Activated naive CD4-positive, alpha-beta T cell treated with anti-CD3 and anti-CD28 coated beads, Interleukin-2, amount 10 ng/mL, durations not matched to agents 7 days and 5 days (primary cell): ENCODE data around the gene NELFA.
A peak's percentile ranks its signal among the peaks of the same experiment; 100 is the strongest.
"Not testable (repeated sequence)": the region's sequence is repeated elsewhere in the genome, so short reads cannot be mapped to it uniquely, and the experiment has no call there.

ENCODE experiments used
- CTCF ChIA-PET: fragments of 350-600 bp; sonication (Branson Sonifier 250); formaldehyde crosslinking; loops from one replicate; lab custom pipeline; 2021; ENCODE audit warnings: antibody characterized with exemption; lab: Charles Lee
- DNase-seq: peaks from one replicate; pipeline ENCODE4 v3.0.0-alpha.2; 2020
- H3K27ac Mint-ChIP-seq: one replicate; pipeline ENCODE4 v1.8.0; 2021; ENCODE audit warnings: mild to moderate bottlenecking, moderate library complexity, mixed read lengths
- H3K27me3 Mint-ChIP-seq: one replicate; pipeline ENCODE4 v1.8.0; 2021; ENCODE audit warnings: mild to moderate bottlenecking, mixed read lengths
- H3K36me3 Mint-ChIP-seq: one replicate; pipeline ENCODE4 v1.8.0; 2021; ENCODE audit warnings: mixed read lengths
- H3K4me1 Mint-ChIP-seq: one replicate; pipeline ENCODE4 v1.8.0; 2021; ENCODE audit warnings: mixed read lengths
- H3K4me3 Mint-ChIP-seq: one replicate; pipeline ENCODE4 v1.8.0; 2021; ENCODE audit warnings: mild to moderate bottlenecking, moderate library complexity, mixed read lengths
- H3K9me3 Mint-ChIP-seq: one replicate; pipeline ENCODE4 v1.8.0; 2021; ENCODE audit warnings: mixed read lengths

NELFA gene

DNA sequence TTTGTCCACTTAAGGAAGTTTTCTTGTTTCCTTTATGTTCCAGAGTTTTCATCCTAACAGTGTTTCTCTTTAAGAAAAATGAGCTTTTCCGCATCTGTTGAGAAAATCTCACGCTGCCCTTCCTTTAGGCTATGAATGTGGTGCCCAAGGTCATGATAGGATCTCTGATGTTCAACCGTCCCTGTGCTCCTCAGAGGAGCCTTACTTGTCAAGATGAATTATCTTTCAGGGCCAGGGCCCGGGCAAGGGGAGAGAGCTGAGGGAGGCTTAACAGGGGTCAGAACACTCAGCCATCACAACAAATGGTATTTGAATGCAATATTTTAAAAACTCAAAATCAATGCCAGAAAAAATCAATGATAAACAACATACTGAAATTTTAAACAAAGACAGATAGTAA lies 6.2 kb upstream of the NELFA start:
- H3K36me3 Mint-ChIP-seq = no peaks in the 10 kb centered on the region
- no peak overlapping the region for H3K27ac Mint-ChIP-seq
- H3K27me3 Mint-ChIP-seq = peaks cover 47% of the 10 kb centered on the region
- DNase-seq = no peak
- H3K9me3 Mint-ChIP-seq = no peaks in the 10 kb centered on the region
- CTCF ChIA-PET = no interaction called here
- no peak overlapping the region for H3K4me3 Mint-ChIP-seq
- peaks cover 8% of the 10 kb centered on the region for H3K4me1 Mint-ChIP-seq

GRCh38 chr4:2011583-2011982 lies 2.8 kb upstream of the NELFA start:
- Mint-ChIP-seq H3K4me1 (peaks cover 23% of the 10 kb centered on the region), H3K36me3 (peaks cover 7% of the 10 kb centered on the region), H3K27ac (no peak overlapping the region), H3K27me3 (peaks cover 26% of the 10 kb centered on the region), H3K9me3 (no peaks in the 10 kb centered on the region), H3K4me3 (no peak overlapping the region)
- CTCF ChIA-PET = no interaction called here
- no peak for DNase-seq

DNA sequence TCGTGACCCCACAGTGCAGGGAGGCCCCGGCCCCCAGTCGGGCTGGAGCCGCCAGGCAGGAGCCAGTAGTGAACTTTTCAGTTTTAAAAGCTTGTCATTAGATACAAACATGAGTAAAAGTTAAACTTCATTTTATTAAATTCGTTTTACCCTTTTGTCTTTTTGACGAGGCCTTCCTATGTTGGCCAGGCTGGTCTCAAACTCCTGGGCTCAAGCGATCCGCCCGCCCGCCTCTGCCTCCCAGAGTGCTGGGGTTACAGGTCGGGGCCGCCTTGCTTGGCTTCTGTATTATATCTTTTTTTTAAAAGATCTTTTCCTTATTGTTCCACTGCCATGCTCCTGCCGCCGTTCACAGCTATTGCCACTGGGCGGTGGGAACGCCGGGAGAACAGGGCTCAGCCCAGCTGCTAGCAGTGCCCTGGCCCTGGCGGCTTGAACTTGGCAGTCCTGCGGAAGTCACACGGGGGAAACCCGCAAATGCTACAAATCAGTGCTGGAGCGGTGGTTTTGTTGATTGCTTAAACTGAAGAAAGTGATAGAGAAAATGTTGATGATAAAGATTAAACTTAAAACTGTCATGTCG lies 968 bp upstream of the NELFA start:
- CTCF ChIA-PET = interaction anchor here (0.8 kb wide), 1 partner anchor 163 kb away, joined by 3 read pairs; no protein-coding TSS in a partner anchor
- peak overlapping the region; percentile 89 for H3K27ac Mint-ChIP-seq
- H3K9me3 Mint-ChIP-seq = no peaks in the 10 kb centered on the region
- peak overlapping the region; percentile 91 for H3K4me3 Mint-ChIP-seq
- peaks cover 26% of the 10 kb centered on the region for H3K27me3 Mint-ChIP-seq
- peak; percentile 70 for DNase-seq
- H3K36me3 Mint-ChIP-seq = peaks cover 19% of the 10 kb centered on the region
- peaks cover 32% of the 10 kb centered on the region for H3K4me1 Mint-ChIP-seq

- peaks cover 18% of the 10 kb centered on the region for H3K27me3 Mint-ChIP-seq
- peaks cover 19% of the 10 kb centered on the region for H3K36me3 Mint-ChIP-seq
- H3K27ac Mint-ChIP-seq = peak overlapping the region; percentile 89
- peak overlapping the region; percentile 91 for H3K4me3 Mint-ChIP-seq
- H3K9me3 Mint-ChIP-seq = no peaks in the 10 kb centered on the region
- peaks cover 32% of the 10 kb centered on the region for H3K4me1 Mint-ChIP-seq
- CTCF ChIA-PET = no interaction called here
- DNase-seq = no peak
Observed at GRCh38 chr4:2008671-2008920, 178 bp downstream of the NELFA start.

DNA sequence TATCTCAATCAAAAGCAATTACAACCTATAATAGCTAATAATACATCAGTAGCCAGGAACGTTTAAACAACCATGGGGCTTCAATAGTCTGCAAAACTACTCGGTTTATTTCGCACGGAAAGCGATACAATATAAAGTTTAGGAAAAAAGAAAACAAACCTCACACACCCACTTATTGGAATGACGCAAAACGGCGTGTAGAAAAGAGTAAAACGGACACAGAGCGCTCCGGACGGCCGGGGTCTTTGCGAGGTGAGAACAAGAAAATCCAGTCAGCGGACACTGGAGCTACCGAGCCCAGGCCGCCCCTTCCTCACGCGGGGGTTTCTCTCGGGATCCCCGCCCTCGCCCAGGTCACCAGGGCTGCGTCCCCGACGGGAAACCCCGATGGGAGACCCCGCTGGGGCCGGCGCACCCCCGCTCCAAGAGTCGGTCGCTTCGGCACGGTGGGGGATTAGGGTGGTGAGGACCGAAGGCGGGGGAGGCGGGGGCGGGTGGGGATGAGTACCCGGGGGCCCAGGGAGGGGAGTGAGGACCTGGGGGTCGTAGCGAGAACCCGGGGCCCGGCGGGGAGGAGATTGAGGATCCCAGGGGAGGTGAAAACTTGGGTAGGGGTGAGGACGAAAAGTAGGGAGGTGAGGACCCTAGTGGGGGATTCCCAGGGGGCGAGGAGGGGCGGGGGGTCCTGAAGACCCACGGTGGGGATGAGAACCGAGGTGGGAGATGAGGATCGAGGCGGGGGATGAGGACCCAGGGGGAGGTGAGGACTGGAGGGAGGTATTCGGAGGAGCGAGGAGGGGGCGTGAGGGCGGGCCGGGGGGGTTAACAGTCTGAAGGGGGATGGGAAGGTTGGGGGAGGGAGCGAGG lies 737 bp downstream of the NELFA start:
- DNase-seq = peak; percentile 41
- peaks cover 15% of the 10 kb centered on the region for H3K27me3 Mint-ChIP-seq
- H3K4me3 Mint-ChIP-seq = peak overlapping the region; percentile 91
- H3K9me3 Mint-ChIP-seq = no peaks in the 10 kb centered on the region
- peak overlapping the region; percentile 89 for H3K27ac Mint-ChIP-seq
- CTCF ChIA-PET = interaction anchor here (0.6 kb wide), 1 partner anchor 92 kb away, joined by 3 read pairs; no protein-coding TSS in a partner anchor
- H3K4me1 Mint-ChIP-seq = peaks cover 35% of the 10 kb centered on the region
- peaks cover 24% of the 10 kb centered on the region for H3K36me3 Mint-ChIP-seq

DNA sequence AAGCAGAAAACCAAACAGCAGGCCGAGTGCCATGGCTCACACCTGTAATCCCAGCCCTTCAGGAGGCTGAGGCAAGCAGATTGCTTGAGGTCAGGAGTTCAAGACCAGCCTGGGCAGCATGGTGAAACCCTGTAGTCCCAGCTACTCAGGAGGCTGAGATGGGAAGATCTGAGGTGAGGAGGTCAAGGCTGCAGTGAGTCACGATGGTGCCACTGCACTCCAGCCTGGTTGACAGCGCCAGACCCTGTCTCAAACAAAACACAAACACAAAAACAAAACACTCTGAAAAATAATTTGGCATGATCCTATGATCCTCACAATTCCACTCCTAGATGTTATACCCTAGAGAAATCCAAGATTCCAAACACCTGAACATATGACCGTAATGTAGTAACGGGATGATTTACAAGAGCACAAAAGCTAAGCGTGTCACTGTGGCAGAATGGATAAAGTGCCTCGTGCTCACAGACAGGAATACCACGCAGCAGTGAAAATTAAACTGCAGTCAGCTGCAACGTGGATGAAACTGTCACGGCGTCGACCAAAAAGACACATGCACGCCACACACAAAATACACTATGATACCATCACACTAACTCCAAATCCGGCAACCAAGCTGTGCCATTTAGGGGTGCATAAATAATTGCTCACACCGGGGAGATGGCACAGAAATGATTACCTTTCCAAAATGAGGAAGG lies 1.7 kb downstream of the NELFA start:
- CTCF ChIA-PET = interaction anchor here (0.6 kb wide), 1 partner anchor 91 kb away, joined by 3 read pairs; no protein-coding TSS in a partner anchor
- peak overlapping the region; percentile 91 for H3K4me3 Mint-ChIP-seq
- peaks cover 34% of the 10 kb centered on the region for H3K36me3 Mint-ChIP-seq
- H3K9me3 Mint-ChIP-seq = no peaks in the 10 kb centered on the region
- H3K27me3 Mint-ChIP-seq = peaks cover 14% of the 10 kb centered on the region
- peaks cover 44% of the 10 kb centered on the region for H3K4me1 Mint-ChIP-seq
- H3K27ac Mint-ChIP-seq = peak overlapping the region; percentile 87
- no peak for DNase-seq

DNA sequence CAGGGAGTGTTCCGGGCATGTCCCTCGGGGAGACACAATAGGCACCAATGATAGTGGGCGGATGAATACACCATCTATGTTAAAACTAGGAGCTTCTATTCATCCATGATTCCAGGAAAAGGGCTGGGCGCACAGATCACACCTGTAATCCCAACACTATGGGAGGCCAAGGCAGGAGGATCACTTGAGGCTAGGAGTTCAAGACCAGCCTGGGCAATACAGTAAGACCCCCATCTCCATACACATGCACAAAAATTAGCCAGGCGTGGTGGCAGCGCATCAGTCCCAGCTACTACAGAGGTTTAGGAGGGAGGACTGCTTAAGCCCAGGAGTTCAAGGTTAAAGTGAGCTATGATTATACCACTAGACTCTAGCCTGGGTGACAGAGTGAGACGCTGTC lies 2.4 kb downstream of the NELFA start:
- Mint-ChIP-seq H3K27ac (no peak overlapping the region), H3K4me3 (peak overlapping the region; percentile 9), H3K27me3 (peaks cover 8% of the 10 kb centered on the region), H3K4me1 (peaks cover 44% of the 10 kb centered on the region), H3K9me3 (no peaks in the 10 kb centered on the region), H3K36me3 (peaks cover 36% of the 10 kb centered on the region)
- no peak for DNase-seq
- CTCF ChIA-PET = no interaction called here

DNA sequence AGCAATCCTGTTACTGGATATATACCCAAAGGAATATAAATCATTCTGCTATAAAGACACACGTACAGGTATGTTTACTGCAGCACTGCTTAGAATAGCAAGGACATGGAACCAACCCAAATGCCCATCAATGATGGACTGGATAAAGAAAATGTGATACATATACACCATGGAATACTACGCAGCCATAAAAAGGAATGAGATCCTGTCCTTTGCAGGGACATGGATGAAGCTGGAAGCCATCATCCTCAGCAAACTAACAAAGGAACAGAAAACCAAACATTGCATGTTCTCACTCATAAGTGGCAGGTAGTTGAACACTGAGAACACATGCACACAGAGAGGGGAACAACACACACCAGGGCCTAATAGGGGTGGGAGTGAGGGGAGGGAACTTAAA lies 5.4 kb downstream of the NELFA start:
- H3K27ac Mint-ChIP-seq, H3K27me3 Mint-ChIP-seq, CTCF ChIA-PET, DNase-seq, H3K4me3 Mint-ChIP-seq: not testable (repeated sequence)
- H3K36me3 Mint-ChIP-seq = peaks cover 66% of the 10 kb centered on the region
- peaks cover 23% of the 10 kb centered on the region for H3K9me3 Mint-ChIP-seq
- H3K4me1 Mint-ChIP-seq = peaks cover 32% of the 10 kb centered on the region

- not testable (repeated sequence) for H3K4me3 Mint-ChIP-seq, H3K27me3 Mint-ChIP-seq, DNase-seq, H3K27ac Mint-ChIP-seq
- Mint-ChIP-seq H3K4me1 (peaks cover 11% of the 10 kb centered on the region), H3K36me3 (peaks cover 78% of the 10 kb centered on the region), H3K9me3 (peaks cover 42% of the 10 kb centered on the region)
- CTCF ChIA-PET = interaction anchor here (0.6 kb wide), 1 partner anchor 581 kb away, joined by 3 read pairs; no protein-coding TSS in a partner anchor
Observed at GRCh38 chr4:1999308-1999707, 9.5 kb downstream of the NELFA start.

DNA sequence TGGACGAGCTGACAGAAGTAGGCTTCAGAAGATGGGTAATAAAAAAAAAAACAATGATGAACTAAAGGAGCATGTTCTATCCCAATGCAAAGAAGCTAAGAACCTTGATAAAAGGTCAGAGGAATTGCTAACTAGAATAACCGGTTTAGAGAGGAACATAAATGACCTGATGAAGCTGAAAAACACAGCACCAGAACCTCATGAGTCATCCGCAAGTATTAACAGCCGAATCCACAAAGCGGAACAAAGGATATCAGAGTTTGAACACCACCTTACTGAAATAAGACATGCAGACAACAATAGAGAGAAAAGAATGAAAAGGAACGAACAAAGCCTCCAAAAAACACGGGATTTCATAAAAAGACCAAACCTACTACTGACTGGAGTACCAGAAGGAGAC lies 10.5 kb downstream of the NELFA start:
- Mint-ChIP-seq H3K27me3 (no peaks in the 10 kb centered on the region), H3K4me3 (no peak overlapping the region), H3K27ac (no peak overlapping the region), H3K9me3 (peaks cover 42% of the 10 kb centered on the region), H3K36me3 (peaks cover 76% of the 10 kb centered on the region), H3K4me1 (peaks cover 11% of the 10 kb centered on the region)
- CTCF ChIA-PET = no interaction called here
- no peak for DNase-seq

DNA sequence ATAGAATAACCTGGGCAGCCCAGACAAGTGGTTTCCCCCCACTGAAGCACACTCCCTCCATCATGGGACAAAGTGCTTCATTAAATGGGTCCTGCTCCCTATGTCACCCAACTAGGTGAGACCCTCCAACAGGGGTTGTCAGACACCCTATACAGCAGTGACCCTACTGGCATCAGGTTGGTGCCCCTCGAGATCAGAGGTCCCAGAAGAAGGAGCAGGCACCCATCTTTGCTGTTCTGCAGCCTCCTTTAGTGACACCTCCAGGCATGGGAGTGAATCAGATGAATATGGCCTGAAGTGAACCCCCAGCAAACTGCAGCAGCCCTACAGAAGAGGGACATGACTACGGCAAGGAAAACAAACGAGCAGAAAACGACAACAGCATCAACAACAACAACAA lies 11.1 kb downstream of the NELFA start:
- CTCF ChIA-PET = no interaction called here

DNA sequence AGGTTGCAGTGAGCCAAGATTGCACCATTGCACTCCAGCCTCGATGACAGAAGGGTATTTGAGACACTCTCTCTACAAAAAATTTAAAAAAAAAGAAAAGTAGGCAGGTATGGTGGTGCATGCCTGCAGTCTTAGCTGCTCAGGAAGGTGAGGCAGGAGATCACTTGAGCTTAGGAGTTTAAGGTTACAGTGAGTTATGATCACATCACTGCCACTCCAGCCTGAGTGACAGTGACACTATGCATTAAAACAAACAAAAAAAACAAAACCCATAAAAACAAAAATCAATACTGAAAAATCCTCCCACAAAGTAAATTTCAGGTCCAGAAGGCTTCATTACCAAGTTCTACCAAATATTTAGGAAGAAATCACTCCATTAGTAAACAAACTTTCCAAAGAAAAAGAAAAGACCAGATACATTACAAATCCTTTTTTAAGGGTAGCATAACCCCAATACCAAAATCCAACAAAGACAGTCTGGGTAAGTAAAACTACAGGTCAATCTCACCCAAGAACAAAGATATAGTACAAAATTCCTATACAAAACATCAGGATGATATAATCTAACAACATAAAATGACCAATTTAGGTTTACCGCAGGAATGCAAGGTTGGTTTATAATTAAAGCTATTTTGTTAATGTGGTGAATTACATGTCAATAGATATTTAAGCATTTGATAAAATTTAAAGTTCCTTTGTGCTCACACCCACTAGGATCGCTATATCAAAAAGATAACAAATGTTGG lies 11.7 kb downstream of the NELFA start:
- Mint-ChIP-seq H3K9me3 (peaks cover 42% of the 10 kb centered on the region), H3K27ac (no peak overlapping the region), H3K4me3 (no peak overlapping the region), H3K36me3 (peaks cover 63% of the 10 kb centered on the region), H3K4me1 (no peaks in the 10 kb centered on the region), H3K27me3 (no peaks in the 10 kb centered on the region)
- CTCF ChIA-PET = no interaction called here
- no peak for DNase-seq

More for the DNA sequence above, 11.1 kb downstream of the NELFA start:
- Mint-ChIP-seq H3K4me1 (peaks cover 5% of the 10 kb centered on the region), H3K27me3 (no peaks in the 10 kb centered on the region), H3K27ac (no peak overlapping the region), H3K36me3 (peaks cover 70% of the 10 kb centered on the region), H3K4me3 (no peak overlapping the region), H3K9me3 (peaks cover 42% of the 10 kb centered on the region)
- DNase-seq = no peak

GRCh38 chr4:1994938-1995337 lies 13.8 kb downstream of the NELFA start:
- DNase-seq = no peak
- H3K27me3 Mint-ChIP-seq = no peaks in the 10 kb centered on the region
- peaks cover 33% of the 10 kb centered on the region for H3K9me3 Mint-ChIP-seq
- CTCF ChIA-PET = no interaction called here
- H3K4me1 Mint-ChIP-seq = no peaks in the 10 kb centered on the region
- H3K27ac Mint-ChIP-seq = no peak overlapping the region
- H3K36me3 Mint-ChIP-seq = peaks cover 50% of the 10 kb centered on the region
- H3K4me3 Mint-ChIP-seq = no peak overlapping the region
